GM12875 (cell line): ENCODE measurements around the gene RUNX2.

Source experiments
- H3K4me3 ChIP-seq: one replicate; pipeline ENCODE4 v1.5.1; 2011; ENCODE audit warnings: low read depth, low read length, control low read depth
- TF ChIP-seq, protein P1 (sequence below): IDR thresholded peaks from 2 replicates; pipeline ENCODE4 v1.5.1; 2011; ENCODE audit warnings: low read depth, mild to moderate bottlenecking, control low read depth, inconsistent platforms, low read length, moderate library complexity, borderline replicate concordance; ENCODE audit not compliant: insufficient read depth

RUNX2 gene

DNA sequence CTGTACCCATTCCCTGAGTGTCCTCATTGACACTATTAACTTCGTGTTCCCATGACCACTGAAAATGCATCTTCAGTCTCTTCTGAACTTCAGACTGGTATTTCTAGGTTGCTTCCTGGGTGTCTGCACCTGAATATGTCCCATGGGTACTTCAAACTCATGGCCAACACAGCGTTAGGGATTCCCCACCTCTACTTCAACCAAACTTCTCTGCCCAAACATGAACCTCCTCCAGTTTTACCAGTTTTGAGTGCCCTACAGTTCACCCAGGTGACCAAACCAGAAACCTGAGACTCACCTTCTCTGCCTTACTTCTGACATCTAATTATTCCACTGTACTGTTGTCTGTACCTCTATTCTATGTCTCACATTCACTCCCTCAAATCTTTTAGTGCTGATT lies 149.1 kb downstream of the RUNX2 start:
- H3K4me3 ChIP-seq, result no peak overlapping the region
- TF ChIP-seq, protein P1, sequence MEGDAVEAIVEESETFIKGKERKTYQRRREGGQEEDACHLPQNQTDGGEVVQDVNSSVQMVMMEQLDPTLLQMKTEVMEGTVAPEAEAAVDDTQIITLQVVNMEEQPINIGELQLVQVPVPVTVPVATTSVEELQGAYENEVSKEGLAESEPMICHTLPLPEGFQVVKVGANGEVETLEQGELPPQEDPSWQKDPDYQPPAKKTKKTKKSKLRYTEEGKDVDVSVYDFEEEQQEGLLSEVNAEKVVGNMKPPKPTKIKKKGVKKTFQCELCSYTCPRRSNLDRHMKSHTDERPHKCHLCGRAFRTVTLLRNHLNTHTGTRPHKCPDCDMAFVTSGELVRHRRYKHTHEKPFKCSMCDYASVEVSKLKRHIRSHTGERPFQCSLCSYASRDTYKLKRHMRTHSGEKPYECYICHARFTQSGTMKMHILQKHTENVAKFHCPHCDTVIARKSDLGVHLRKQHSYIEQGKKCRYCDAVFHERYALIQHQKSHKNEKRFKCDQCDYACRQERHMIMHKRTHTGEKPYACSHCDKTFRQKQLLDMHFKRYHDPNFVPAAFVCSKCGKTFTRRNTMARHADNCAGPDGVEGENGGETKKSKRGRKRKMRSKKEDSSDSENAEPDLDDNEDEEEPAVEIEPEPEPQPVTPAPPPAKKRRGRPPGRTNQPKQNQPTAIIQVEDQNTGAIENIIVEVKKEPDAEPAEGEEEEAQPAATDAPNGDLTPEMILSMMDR, result no peak

GRCh38 chr6:45477790-45478189 lies 149.7 kb downstream of the RUNX2 start:
- TF ChIP-seq, protein P1, result no peak
- no peak overlapping the region for H3K4me3 ChIP-seq

- TF ChIP-seq, protein P1, result no peak
- H3K4me3 ChIP-seq, result no peak overlapping the region
These were observed 150.1 kb downstream of the RUNX2 start for GRCh38 chr6:45478240-45478639.

GRCh38 chr6:45479834-45480751 lies 152.0 kb downstream of the RUNX2 start:
- no peak overlapping the region for H3K4me3 ChIP-seq
- TF ChIP-seq, protein P1, result no peak

GRCh38 chr6:45480752-45481415 lies 152.8 kb downstream of the RUNX2 start:
- H3K4me3 ChIP-seq, result no peak overlapping the region
- TF ChIP-seq, protein P1, result no peak

DNA sequence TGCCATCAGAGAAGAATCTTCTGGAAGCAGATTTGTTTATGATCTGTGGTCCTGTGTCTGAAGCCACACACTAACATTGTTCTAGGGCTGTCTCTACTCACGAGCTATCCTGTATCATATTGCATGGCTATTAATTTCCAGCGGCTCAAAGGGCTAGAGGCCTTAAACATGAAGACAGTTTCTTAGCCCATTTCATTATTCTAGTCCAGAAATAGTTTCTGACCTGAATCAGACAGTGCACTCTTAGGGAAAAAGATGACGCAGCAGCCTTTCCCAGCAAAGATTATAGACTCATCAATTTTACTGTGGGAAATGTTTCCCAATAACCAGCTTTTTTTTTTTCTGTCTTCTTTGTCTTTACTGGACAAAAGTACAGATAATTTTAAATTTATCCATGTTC lies 154.9 kb downstream of the RUNX2 start:
- TF ChIP-seq, protein P1, result no peak
- no peak overlapping the region for H3K4me3 ChIP-seq
